ENCODE measurements around the gene ZNF148. TPM values are rescaled to one million over a fixed set of nuclear protein-coding genes. Genes with fewer than 3 reads are reported as not detected.

ZNF148 gene
- total RNA-seq, 6 experiments from 2014 or later, result 14.3 to 22.6 (median 20.4) TPM

GRCh38 chr3:125318871-125319270, 56.3 kb downstream of the ZNF148 start:
- Histone ChIP-seq H3K9me3 (no peaks in the 10 kb centered on the region), H3K4me3 (no peak overlapping the region), H3K4me1 (no peaks in the 10 kb centered on the region), H3K27me3 (no peaks in the 10 kb centered on the region), H3K36me3 (no peaks in the 10 kb centered on the region), H3K27ac (no peak overlapping the region)
- intact Hi-C loops (cut with DNase I), result no loop called here
- DNase-seq, result no peak
- TF ChIP-seq CTCF (IDR thresholded peaks at IDR 0.05) (no peak), POLR2A (IDR thresholded peaks at IDR 0.05) (no peak)
- no peak for ATAC-seq
- WGBS (ENCODE audit: insufficient coverage, low coverage, low lambda C conversion rate, missing lambda C conversion rate), result 93% methylated on average over 4 of the region's 4 CpGs

GRCh38 chr3:125318167-125318865, 56.8 kb downstream of the ZNF148 start:
- WGBS (ENCODE audit: insufficient coverage, low coverage, low lambda C conversion rate, missing lambda C conversion rate), result 100% methylated on average over 2 of the region's 4 CpGs

GRCh38 chr3:125317761-125318160, 57.4 kb downstream of the ZNF148 start:
- Histone ChIP-seq H3K4me1 (no peaks in the 10 kb centered on the region), H3K4me3 (no peak overlapping the region), H3K27me3 (no peaks in the 10 kb centered on the region), H3K27ac (no peak overlapping the region), H3K36me3 (peaks cover 0 to 5% (median 0%) of the 10 kb centered on the region in 4 donors), H3K9me3 (no peaks in the 10 kb centered on the region)
- 100% methylated on average over 1 of the region's 1 CpG for WGBS (ENCODE audit: insufficient coverage, low coverage, low lambda C conversion rate, missing lambda C conversion rate)
- TF ChIP-seq POLR2A (IDR thresholded peaks at IDR 0.05), result no peak
- no peak for TF ChIP-seq CTCF (IDR thresholded peaks at IDR 0.05)
- intact Hi-C loops (cut with DNase I), result no loop called here
- no peak for DNase-seq
- ATAC-seq, result no peak

More at GRCh38 chr3:125318167-125318865, 56.8 kb downstream of the ZNF148 start:
- Histone ChIP-seq H3K4me1 (no peaks in the 10 kb centered on the region), H3K36me3 (peaks cover 0 to 2% (median 0%) of the 10 kb centered on the region in 4 donors), H3K4me3 (no peak overlapping the region), H3K27ac (no peak overlapping the region), H3K9me3 (no peaks in the 10 kb centered on the region), H3K27me3 (no peaks in the 10 kb centered on the region)
- no peak for TF ChIP-seq POLR2A (IDR thresholded peaks at IDR 0.05)
- no peak for TF ChIP-seq CTCF (IDR thresholded peaks at IDR 0.05)
- DNase-seq (no peak), ATAC-seq (peak in 1 of 4 donors; percentile 74)
- intact Hi-C loops (cut with DNase I), result no loop called here

GRCh38 chr3:125316949-125317348, 58.2 kb downstream of the ZNF148 start:
- Histone ChIP-seq H3K4me1 (no peaks in the 10 kb centered on the region), H3K36me3 (peaks cover 0 to 5% (median 0%) of the 10 kb centered on the region in 4 donors), H3K9me3 (no peaks in the 10 kb centered on the region), H3K27ac (no peak overlapping the region), H3K27me3 (no peaks in the 10 kb centered on the region), H3K4me3 (no peak overlapping the region)
- no peak for DNase-seq
- ATAC-seq, result no peak
- TF ChIP-seq CTCF (IDR thresholded peaks at IDR 0.05) (no peak), POLR2A (IDR thresholded peaks at IDR 0.05) (no peak)
- intact Hi-C loops (cut with DNase I), result no loop called here
